Adrenal gland (tissue), 5 donors: ENCODE data around the gene GNAL.

Experiments used
- POLR2A ChIP-seq, 2 donors: fragments of 450-650 bp; IDR thresholded peaks; one replicate each; pipeline ENCODE4 v1.6.1; 2017; ENCODE audit warnings: antibody characterized with exemption in 2 of 2, mild to moderate bottlenecking in 2 of 2, moderate library complexity in 1 of 2
- TF ChIP-seq, protein P1 (sequence below), 6 experiments: fragments of 450-650 bp in 4 of 6; fragments of 200-600 bp in 2 of 6; sonication (generic) in 1 of 6; IDR thresholded peaks; 1 replicate in 5 of 6; 2 replicates in 1 of 6; pipeline versions ENCODE4 v1.5.1 to v1.8.0; 2016 to 2021; ENCODE audit warnings: antibody characterized with exemption in 6 of 6, mild to moderate bottlenecking in 2 of 6, moderate library complexity in 1 of 6
- donor health status: DM: no; HTN: no; CAD: no.

DNA sequence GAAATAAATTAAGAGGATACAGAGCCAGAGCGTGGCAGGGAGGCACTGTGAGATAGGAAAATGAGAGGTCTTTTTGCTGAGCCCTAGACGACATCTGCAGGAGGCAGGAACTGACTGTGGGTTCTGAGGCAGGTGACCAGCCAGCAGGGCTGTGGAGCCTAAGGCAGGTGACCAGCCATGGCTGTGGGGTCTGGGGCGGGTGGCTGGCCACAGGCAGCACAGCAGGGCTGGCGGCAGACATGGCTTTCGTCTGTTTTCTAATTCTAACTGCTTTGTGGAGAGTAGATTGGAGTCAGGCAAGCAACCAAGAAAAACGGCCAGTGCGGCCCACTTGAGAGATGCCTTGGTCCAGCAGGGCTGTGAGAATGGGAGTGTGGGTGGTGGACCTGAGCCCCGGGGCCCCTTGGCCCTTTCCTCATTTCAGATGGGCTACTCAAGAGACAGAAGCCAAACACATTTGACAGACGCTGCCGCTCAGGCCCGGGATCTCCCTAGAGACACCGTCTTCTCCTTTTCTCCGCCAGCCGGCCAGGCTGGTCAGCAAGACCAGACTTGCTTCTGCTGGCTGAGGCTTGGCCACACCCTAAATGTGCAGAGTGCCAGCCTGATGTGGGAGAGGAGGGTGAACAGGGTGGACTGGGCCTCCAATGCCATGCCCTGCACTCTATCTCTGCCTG lies 19.7 kb upstream of the GNAL start:
- TF ChIP-seq POLR2A (IDR thresholded peaks at IDR 0.05) = no peak
- TF ChIP-seq, protein P1, sequence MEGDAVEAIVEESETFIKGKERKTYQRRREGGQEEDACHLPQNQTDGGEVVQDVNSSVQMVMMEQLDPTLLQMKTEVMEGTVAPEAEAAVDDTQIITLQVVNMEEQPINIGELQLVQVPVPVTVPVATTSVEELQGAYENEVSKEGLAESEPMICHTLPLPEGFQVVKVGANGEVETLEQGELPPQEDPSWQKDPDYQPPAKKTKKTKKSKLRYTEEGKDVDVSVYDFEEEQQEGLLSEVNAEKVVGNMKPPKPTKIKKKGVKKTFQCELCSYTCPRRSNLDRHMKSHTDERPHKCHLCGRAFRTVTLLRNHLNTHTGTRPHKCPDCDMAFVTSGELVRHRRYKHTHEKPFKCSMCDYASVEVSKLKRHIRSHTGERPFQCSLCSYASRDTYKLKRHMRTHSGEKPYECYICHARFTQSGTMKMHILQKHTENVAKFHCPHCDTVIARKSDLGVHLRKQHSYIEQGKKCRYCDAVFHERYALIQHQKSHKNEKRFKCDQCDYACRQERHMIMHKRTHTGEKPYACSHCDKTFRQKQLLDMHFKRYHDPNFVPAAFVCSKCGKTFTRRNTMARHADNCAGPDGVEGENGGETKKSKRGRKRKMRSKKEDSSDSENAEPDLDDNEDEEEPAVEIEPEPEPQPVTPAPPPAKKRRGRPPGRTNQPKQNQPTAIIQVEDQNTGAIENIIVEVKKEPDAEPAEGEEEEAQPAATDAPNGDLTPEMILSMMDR (IDR thresholded peaks at IDR 0.05) = no peak
